ENCODE data around the gene TMEM175.

GRCh38 chr4:930028-930551 lies 2.2 kb upstream of the TMEM175 start:
- TF ChIP-seq, protein P1, sequence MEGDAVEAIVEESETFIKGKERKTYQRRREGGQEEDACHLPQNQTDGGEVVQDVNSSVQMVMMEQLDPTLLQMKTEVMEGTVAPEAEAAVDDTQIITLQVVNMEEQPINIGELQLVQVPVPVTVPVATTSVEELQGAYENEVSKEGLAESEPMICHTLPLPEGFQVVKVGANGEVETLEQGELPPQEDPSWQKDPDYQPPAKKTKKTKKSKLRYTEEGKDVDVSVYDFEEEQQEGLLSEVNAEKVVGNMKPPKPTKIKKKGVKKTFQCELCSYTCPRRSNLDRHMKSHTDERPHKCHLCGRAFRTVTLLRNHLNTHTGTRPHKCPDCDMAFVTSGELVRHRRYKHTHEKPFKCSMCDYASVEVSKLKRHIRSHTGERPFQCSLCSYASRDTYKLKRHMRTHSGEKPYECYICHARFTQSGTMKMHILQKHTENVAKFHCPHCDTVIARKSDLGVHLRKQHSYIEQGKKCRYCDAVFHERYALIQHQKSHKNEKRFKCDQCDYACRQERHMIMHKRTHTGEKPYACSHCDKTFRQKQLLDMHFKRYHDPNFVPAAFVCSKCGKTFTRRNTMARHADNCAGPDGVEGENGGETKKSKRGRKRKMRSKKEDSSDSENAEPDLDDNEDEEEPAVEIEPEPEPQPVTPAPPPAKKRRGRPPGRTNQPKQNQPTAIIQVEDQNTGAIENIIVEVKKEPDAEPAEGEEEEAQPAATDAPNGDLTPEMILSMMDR (IDR thresholded peaks at IDR 0.05): no peak
- TF ChIP-seq EP300 (IDR thresholded peaks at IDR 0.05) (no peak), POLR2A (IDR thresholded peaks at IDR 0.05) (no peak)
